ENCODE results near the gene PSME2.
A peak's percentile ranks its signal among the peaks of the same experiment; 100 is the strongest.

The PSME2 gene

DNA sequence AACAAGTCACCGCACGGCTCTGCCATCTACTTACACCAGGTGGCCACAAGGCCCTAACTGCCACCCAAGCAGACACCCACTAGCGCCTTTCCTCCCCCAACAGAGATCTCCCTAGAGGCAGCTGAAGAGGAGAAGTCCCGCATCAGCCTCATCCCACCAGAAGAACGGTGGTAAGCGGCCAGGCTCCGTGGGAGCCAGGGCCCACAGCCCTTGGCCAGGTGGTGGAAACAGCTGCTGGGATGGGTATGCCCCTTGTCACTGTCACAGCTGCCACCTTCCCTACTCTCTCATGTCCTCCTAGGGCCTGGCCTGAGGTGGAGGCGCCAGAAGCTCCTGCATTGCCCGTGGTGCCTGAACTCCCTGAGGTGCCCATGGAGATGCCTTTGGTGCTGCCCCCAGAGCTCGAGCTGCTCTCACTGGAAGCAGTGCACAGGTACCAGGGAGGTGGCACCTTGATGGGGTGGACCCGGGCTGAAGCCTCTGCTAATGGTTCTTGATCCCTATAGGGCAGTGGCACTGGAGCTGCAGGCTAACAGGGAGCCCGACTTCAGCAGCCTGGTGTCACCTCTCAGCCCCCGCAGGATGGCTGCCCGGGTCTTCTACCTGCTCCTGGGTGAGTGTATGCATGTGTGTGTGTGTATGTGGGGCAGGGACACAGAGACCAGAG, 33.0 kb upstream of the PSME2 start:
- DNase-seq = no peak

DNA sequence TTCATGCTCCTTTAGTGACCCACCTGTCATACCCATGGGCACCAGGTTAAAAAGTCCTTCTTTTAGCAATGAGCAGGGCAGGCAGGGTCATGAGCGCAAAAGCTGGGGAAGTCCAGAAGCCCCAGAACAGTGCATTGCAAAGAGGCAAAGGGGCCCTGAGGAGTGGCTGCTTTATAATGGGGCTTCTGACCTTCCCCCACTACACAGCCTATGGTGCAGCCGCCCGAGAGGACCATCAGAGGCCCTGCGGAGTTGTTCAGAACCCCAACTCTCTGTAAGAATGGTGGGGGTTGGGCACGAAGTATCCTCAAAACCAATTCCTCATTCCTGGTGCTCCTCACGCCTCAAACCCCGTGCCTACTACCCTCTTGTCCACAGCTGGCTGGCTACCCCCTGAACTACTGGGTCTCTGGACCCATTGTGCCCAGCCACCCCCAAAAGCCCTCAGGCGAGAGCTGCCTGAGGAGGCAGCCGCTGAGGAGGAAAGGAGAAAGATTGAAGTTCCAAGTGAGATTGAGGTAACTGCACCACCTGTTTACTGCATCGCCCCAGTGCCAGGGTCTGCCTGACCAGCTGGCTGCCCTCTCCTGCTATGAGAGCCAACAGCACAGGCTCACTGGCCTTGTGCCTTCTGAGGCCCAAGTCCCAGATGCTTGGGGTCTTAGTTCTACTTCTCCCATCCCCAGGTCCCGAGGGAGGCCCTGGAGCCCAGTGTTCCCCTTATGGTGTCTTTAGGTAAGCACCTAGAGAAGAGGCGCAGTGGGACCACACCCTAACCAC, 32.2 kb upstream of the PSME2 start:
- no peak for DNase-seq

DNA sequence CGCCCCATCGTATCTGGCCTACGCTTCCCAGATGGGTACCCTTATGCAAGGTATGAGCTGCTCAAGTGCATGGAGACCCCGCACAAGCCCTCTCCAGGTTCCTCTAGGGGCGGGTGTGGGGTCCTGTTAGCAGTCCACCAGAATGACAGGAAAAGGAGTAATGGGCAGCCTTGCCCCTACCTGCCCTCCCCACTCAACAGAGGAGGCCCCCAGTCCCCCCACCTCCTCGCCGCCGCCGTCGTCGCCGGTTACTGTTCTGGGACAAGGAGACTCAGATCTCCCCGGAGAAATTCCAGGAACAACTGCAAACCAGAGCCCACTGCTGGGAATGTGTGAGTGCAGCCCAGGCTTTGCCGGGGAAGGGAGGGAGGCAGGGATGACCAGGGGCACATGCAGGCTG, 31.5 kb upstream of the PSME2 start:
- no peak for DNase-seq

GRCh38 chr14:24177041-24177825, 30.8 kb upstream of the PSME2 start:
- no peak for DNase-seq

DNA sequence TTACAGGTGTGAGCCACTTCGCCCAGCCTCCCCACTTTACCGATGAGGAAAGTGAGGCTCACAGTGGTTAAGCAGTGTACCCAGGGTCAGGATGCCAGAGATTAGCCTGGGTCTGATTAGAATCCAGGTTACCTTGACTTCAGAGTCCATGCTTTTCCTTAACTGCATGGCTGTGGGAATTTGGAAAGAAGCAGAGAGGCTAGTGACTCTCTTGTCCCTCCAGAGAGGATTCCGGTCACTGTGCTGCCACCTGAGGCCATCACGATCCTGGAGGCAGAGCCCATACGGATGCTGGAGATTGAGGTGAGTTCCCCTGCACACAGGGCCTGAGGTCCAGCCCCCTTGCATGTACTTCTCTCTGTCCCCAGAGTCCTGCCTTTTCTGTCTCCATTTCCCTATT, 30.2 kb upstream of the PSME2 start:
- DNase-seq = no peak

DNA sequence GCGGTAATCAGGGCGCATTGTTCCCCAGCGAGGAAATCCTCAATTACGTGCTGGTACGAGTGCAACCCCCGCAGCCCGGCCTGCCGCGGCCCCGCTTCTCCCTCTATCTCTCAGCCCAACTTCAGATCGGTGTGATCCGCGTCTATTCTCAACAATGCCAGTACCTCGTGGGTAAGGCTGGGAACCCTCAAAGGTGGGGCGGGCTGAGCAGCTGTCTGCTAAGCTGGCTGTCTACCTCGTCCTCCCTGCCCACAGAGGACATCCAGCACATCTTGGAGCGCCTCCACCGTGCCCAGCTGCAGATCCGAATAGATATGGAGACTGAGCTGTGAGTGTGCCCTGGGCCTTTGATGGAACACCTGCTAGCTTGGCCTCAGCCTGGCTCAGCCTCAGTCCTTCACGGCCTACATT, 26.5 kb upstream of the PSME2 start:
- DNase-seq = no peak

DNA sequence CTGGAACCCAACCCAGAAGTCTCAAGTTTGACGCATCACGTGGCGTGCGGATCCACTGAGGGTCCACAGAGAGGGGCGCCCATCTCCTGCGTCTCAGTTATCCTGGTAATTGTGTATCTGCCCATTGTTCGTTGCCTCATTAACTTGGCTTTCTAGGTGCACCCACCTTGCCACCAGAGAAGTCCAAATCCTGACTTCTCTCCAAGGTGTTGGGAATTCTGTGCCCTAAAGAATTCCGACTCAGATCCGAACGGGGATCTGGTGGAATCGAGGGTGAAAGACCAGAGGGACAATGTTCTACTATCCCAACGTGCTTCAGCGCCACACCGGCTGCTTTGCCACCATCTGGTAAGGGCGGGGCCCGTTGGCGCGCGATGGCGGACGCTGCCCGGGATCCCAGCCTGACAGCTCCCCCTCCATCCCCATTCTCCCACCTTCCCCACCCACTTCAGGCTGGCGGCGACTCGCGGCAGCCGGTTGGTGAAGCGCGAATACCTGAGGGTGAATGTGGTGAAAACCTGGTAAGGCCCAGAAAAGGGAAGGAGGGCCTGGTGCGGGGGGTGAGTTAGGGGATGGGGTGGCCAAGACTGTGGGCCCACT, 26.0 kb upstream of the PSME2 start:
- peak; percentile 28 for DNase-seq

- peak; percentile 99 for DNase-seq
Measured at GRCh38 chr14:24171422-24172260, 25.2 kb upstream of the PSME2 start, which contains the start of gene REC8. TSS of gene REC8 (plus strand) at chr14:24172080. CDS start at chr14:24172553, 473 bp downstream.

GRCh38 chr14:24167469-24168114, 21.2 kb upstream of the PSME2 start:
- DNase-seq = no peak

DNA sequence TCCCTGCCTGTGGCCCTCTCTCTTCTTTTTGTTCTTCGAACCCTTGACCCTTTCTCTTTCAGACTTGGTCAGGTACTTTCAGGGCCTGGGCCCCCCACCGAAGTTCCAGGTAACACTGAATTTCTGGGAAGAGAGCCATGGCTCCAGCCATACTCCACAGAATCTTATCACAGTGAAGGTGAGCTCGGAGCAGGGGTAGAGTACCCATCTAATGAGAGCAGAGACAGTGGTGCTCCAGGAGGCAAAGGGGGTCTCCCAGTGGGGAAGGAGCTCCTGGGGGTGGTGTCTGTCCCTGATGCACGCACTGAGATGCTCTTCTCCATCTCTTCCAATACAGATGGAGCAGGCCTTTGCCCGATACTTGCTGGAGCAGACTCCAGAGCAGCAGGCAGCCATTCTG, 19.4 kb upstream of the PSME2 start:
- no peak for DNase-seq

DNA sequence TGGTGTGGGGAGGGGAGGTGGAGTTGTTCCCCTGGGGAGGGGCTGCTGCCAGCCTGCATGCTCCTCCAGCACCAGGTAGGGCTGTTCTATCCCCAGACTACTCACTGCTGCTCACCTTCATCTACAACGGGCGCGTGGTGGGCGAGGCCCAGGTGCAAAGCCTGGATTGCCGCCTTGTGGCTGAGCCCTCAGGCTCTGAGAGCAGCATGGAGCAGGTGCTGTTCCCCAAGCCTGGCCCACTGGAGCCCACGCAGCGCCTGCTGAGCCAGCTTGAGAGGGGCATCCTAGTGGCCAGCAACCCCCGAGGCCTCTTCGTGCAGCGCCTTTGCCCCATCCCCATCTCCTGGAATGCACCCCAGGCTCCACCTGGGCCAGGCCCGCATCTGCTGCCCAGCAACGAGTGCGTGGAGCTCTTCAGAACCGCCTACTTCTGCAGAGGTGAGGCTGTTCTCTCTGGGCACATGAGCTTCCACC, 18.1 kb upstream of the PSME2 start:
- no peak for DNase-seq

GRCh38 chr14:24162093-24162492, 15.7 kb upstream of the PSME2 start:
- DNase-seq = no peak

DNA sequence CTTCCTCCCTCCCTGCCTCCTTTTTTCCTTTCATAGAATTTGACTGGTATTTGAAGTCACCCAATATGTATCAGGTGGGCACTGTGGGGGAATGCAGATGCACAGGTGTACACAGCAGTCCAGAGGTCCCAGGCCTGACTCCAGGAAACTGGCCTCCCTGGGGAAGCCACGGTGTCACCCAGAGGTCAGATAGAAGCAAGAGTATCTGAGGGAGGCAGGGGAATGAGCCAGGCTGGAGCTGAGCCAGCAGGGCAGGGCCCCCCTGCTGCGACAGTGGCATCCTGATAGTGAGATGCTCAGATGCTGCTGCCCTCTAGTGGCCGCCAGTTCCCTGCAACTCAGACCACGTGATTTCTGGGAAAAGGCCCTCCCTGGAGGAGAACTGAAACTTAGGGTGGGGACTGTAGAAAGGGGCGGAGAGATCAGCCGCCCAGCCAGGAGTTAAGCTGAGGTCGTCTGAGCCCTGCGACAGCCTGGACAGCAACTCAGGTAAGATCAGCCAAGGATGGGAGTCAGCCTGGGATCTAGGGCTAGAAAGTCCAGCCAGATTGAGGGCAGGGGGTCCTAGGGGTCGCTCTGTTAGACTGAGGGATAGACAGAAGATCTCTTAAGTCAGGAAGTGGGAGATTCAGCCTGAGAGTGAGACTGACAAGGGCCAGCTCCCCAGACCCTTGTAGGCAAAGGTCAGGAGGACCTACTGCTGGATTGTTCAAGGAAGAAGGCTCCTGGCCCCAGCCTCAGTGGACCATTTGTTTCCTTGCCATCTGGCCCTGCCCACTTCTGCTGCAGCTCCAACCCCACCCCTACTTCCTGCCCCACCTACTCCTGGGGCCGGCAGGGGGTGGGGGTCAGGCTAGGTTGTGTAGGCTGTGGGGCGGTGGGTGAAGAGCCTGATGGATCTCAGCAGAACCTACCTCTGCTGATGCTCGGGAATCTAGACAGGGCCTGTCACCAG, 14.7 kb upstream of the PSME2 start, which contains the start of gene IRF9:
IRF9 (plus strand) TSS at position 416 of the 955 bp plus-strand sequence. CDS start 880 bp downstream, outside the sequence.
- peak; percentile 96 for DNase-seq

GRCh38 chr14:24160499-24160849, 14.1 kb upstream of the PSME2 start:
- no peak for DNase-seq

- DNase-seq = no peak
Measured at GRCh38 chr14:24159777-24160498, 13.5 kb upstream of the PSME2 start.

- no peak for DNase-seq
Measured at GRCh38 chr14:24157331-24157730, 10.9 kb upstream of the PSME2 start.

DNA sequence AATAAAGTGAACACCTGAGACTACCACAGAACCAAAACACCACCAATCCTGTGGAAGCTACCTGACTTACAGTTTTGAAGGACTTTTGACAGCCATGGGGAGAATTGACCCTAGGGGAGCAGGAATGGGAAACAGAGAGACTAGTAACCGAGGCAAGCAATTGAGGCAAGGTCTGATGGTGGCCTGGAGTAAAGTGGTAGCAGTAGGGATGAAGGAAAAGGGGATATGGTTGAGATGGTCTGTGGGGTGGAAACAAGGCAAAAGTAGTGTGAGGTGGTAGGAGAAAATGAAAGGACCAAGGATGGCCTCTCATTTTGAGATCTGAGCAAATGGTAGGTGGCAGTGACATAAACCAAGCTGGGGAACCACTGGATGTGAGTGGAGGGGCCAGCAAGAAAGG, 10.4 kb upstream of the PSME2 start:
- no peak for DNase-seq

- DNase-seq = no peak
Measured at GRCh38 chr14:24155100-24155499, 8.7 kb upstream of the PSME2 start.

GRCh38 chr14:24151404-24152080, 5.1 kb upstream of the PSME2 start:
- DNase-seq = no peak
